HepG2 (cell line): ENCODE measurements around the gene IQSEC1. TPM values are rescaled to one million over a fixed set of nuclear protein-coding genes. Genes with fewer than 3 reads are reported as not detected.
A peak's percentile ranks its signal among the peaks of the same experiment; 100 is the strongest.

ENCODE experiments used
- BRCA1 ChIP-seq: sonication (generic); formaldehyde crosslinking; IDR thresholded peaks from 2 replicates; pipeline ENCODE4 v1.4.0; 2020; ENCODE audit warnings: missing genetic modification reagents
- DMAP1 ChIP-seq: IDR thresholded peaks from 2 replicates; pipeline ENCODE4 v1.6.1; 2016
- FOXO1 ChIP-seq: sonication (generic); formaldehyde crosslinking; IDR thresholded peaks from 2 replicates; pipeline ENCODE4 v1.4.0; 2020; ENCODE audit warnings: missing genetic modification reagents
- JUNB ChIP-seq: sonication (generic); formaldehyde crosslinking; IDR thresholded peaks from 2 replicates; pipeline ENCODE4 v1.8.0; 2022; ENCODE audit warnings: missing genetic modification reagents, mild to moderate bottlenecking, borderline replicate concordance
- NPAS2 ChIP-seq: sonication (generic); formaldehyde crosslinking; IDR thresholded peaks from 2 replicates; pipeline ENCODE4 v1.8.0; 2022; ENCODE audit warnings: mild to moderate bottlenecking, missing genetic modification reagents, borderline replicate concordance
- PRMT3 ChIP-seq: sonication (generic); formaldehyde crosslinking; IDR thresholded peaks from 2 replicates; pipeline ENCODE4 v1.8.1; 2022; ENCODE audit warnings: low read depth, mild to moderate bottlenecking, moderate library complexity, missing genetic modification reagents, borderline replicate concordance
- RXRB ChIP-seq: IDR thresholded peaks from 2 replicates; pipeline ENCODE4 v1.6.1; 2016; ENCODE audit warnings: borderline replicate concordance, missing genetic modification reagents, missing compliant biosample characterization
- SIX1 ChIP-seq: sonication (generic); formaldehyde crosslinking; IDR thresholded peaks from 2 replicates; pipeline ENCODE4 v1.4.0; 2020; ENCODE audit warnings: missing genetic modification reagents, borderline replicate concordance
- SMC3 ChIP-seq: IDR thresholded peaks from 2 replicates; pipeline ENCODE4 v1.6.1; 2011; ENCODE audit warnings: low read length, improper control_type of control experiment
- SPEN ChIP-seq: sonication (generic); formaldehyde crosslinking; IDR thresholded peaks from 2 replicates; pipeline ENCODE4 v1.5.1; 2020; ENCODE audit warnings: low read depth, mild to moderate bottlenecking, missing genetic modification reagents
- U2AF2 ChIP-seq: fragments of 200-400 bp; formaldehyde crosslinking; IDR thresholded peaks from 2 replicates; pipeline ENCODE4 v1.6.1; 2017; ENCODE audit warnings: low read depth, mild to moderate bottlenecking, low read length
- ZBTB34 ChIP-seq: sonication (generic); formaldehyde crosslinking; IDR thresholded peaks from 2 replicates; pipeline ENCODE4 v1.8.0; 2022; ENCODE audit warnings: mild to moderate bottlenecking, missing genetic modification reagents
- ZNF121 ChIP-seq: sonication (generic); formaldehyde crosslinking; IDR thresholded peaks from 2 replicates; pipeline ENCODE4 v1.5.0; 2020; ENCODE audit warnings: mild to moderate bottlenecking, missing genetic modification reagents
- ZNF24 ChIP-seq: fragments of 450-650 bp; IDR thresholded peaks from 2 replicates; pipeline ENCODE4 v1.6.1; 2017; ENCODE audit warnings: antibody characterized with exemption, mild to moderate bottlenecking
- ZNF253 ChIP-seq: sonication (generic); formaldehyde crosslinking; IDR thresholded peaks from 2 replicates; pipeline ENCODE4 v1.8.0; 2022; ENCODE audit warnings: mild to moderate bottlenecking, missing genetic modification reagents, borderline replicate concordance
- ZNF75D ChIP-seq: sonication (generic); formaldehyde crosslinking; IDR thresholded peaks from 2 replicates; pipeline ENCODE4 v1.8.1; 2023; ENCODE audit warnings: missing genetic modification reagents, mild to moderate bottlenecking, borderline replicate concordance
- ZNF781 ChIP-seq: sonication (generic); formaldehyde crosslinking; IDR thresholded peaks from 2 replicates; pipeline ENCODE4 v1.5.1; 2020; ENCODE audit warnings: borderline replicate concordance, mild to moderate bottlenecking, missing genetic modification reagents; ENCODE audit errors: not compliant biosample characterization
- ZNF850 ChIP-seq: sonication (generic); formaldehyde crosslinking; conservative IDR thresholded peaks from 2 replicates; pipeline ENCODE4 v1.9.0; 2021; ENCODE audit warnings: mild to moderate bottlenecking, missing genetic modification reagents
- polyA plus RNA-seq, 8 experiments: library from polyadenylated mRNA; depleted of rRNA in 3 of 8; stranded (reverse) in 7 of 8; unstranded in 1 of 8; fragments of >200 nt; fragmentation: Illumina TruSeq in 4 of 8; extraction: Trizol in 4 of 8; gene quantifications; 2 replicates each; pipeline versions ENCODE4 v1.2.1 to v1.2.3, GENCODE V29; 2011 to 2016; ENCODE audit warnings: low read depth in 4 of 8, missing spikeins in 1 of 8, mixed read lengths in 1 of 8; ENCODE audit not compliant: insufficient read depth in 1 of 8
- total RNA-seq, 5 experiments: library from RNA; depleted of rRNA; stranded (reverse); fragments of >200 nt; fragmentation: Illumina TruSeq; extraction: Trizol; gene quantifications; 2 replicates each; pipeline ENCODE4 v1.2.3, GENCODE V29; 2016; ENCODE audit warnings: low read depth in 1 of 5
- TF ChIP-seq, protein P1 (sequence below): sonication (generic); formaldehyde crosslinking; IDR thresholded peaks from 2 replicates; pipeline ENCODE4 v1.8.0; 2022; ENCODE audit warnings: missing genetic modification reagents, mild to moderate bottlenecking, borderline replicate concordance
- TF ChIP-seq, protein P2 (sequence below): sonication (generic); formaldehyde crosslinking; conservative IDR thresholded peaks from 2 replicates; pipeline ENCODE4 v1.4.0; 2020; ENCODE audit warnings: missing genetic modification reagents
- TF ChIP-seq, protein P3 (sequence below): sonication (generic); formaldehyde crosslinking; IDR thresholded peaks from 2 replicates; pipeline ENCODE4 v1.4.0; 2020; ENCODE audit warnings: missing genetic modification reagents

The IQSEC1 gene
- total and polyA plus RNA-seq, 2 of the 13 experiments (the other 11 are each of a cell fraction or from before 2014, with no cell fraction given): 17.4 to 20.2 TPM

DNA sequence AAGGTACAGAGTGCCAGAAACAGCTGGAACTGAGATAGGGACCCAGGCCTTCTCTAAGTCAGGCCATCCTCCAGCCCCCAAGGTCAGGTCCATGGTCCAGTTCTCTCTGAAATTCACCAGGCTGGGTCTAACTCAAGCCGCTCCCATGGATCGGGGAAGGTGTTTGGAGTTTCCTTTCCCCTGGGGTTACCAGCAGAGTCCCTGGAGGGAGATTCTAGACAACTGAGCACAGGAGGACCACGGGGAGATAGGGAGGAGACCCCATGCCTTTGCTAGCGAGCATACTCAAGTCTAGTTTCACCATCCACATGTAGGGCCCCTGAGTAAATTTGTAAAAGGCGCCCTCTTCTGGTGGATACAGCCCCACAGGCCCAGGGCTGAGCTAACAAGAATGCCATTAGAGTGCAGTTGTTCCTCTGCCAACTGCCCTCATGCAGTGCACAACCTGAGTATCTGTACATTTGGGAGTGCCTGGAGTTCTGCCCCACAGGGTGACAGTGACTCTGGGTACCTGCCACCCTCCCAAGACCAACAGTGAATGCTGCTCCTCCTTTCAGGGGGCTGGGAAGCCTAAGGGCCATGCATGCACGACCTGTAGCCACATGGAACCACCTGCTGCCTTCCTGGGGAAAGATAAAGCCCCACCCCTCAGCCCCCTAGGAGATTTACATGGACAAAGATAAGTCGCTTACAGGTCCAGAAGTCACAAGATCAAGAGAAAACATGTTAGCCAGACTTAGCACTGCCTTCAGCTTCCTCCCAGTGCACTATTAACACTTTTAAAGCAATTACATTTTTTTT, 89.0 kb downstream of the IQSEC1 start (continued):
- TF ChIP-seq SPEN (CRISPR knock-in tag) (no peak; the same call in 1 of the 2 replicates), ZNF850 (CRISPR knock-in tag) (no peak), FOXO1 (CRISPR knock-in tag) (no peak), NPAS2 (no peak), SIX1 (CRISPR knock-in tag) (no peak), DMAP1 (CRISPR knock-in tag) (peak; percentile 60; the same call in 1 of the 2 replicates), BRCA1 (no peak), ZNF121 (CRISPR knock-in tag) (no peak), ZNF24 (no peak), ZNF75D (no peak), SMC3 (peak; percentile 93), PRMT3 (CRISPR knock-in tag) (no peak), JUNB (CRISPR knock-in tag) (no peak), ZNF253 (CRISPR knock-in tag) (no peak), RXRB (CRISPR knock-in tag) (no peak), ZNF781 (CRISPR knock-in tag) (no peak), U2AF2 (no peak), ZBTB34 (CRISPR knock-in tag) (no peak)
- TF ChIP-seq, protein P1, sequence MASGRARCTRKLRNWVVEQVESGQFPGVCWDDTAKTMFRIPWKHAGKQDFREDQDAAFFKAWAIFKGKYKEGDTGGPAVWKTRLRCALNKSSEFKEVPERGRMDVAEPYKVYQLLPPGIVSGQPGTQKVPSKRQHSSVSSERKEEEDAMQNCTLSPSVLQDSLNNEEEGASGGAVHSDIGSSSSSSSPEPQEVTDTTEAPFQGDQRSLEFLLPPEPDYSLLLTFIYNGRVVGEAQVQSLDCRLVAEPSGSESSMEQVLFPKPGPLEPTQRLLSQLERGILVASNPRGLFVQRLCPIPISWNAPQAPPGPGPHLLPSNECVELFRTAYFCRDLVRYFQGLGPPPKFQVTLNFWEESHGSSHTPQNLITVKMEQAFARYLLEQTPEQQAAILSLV (CRISPR knock-in tag): no peak
- TF ChIP-seq, protein P2, sequence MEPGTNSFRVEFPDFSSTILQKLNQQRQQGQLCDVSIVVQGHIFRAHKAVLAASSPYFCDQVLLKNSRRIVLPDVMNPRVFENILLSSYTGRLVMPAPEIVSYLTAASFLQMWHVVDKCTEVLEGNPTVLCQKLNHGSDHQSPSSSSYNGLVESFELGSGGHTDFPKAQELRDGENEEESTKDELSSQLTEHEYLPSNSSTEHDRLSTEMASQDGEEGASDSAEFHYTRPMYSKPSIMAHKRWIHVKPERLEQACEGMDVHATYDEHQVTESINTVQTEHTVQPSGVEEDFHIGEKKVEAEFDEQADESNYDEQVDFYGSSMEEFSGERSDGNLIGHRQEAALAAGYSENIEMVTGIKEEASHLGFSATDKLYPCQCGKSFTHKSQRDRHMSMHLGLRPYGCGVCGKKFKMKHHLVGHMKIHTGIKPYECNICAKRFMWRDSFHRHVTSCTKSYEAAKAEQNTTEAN (CRISPR knock-in tag): no peak
- TF ChIP-seq, protein P3, sequence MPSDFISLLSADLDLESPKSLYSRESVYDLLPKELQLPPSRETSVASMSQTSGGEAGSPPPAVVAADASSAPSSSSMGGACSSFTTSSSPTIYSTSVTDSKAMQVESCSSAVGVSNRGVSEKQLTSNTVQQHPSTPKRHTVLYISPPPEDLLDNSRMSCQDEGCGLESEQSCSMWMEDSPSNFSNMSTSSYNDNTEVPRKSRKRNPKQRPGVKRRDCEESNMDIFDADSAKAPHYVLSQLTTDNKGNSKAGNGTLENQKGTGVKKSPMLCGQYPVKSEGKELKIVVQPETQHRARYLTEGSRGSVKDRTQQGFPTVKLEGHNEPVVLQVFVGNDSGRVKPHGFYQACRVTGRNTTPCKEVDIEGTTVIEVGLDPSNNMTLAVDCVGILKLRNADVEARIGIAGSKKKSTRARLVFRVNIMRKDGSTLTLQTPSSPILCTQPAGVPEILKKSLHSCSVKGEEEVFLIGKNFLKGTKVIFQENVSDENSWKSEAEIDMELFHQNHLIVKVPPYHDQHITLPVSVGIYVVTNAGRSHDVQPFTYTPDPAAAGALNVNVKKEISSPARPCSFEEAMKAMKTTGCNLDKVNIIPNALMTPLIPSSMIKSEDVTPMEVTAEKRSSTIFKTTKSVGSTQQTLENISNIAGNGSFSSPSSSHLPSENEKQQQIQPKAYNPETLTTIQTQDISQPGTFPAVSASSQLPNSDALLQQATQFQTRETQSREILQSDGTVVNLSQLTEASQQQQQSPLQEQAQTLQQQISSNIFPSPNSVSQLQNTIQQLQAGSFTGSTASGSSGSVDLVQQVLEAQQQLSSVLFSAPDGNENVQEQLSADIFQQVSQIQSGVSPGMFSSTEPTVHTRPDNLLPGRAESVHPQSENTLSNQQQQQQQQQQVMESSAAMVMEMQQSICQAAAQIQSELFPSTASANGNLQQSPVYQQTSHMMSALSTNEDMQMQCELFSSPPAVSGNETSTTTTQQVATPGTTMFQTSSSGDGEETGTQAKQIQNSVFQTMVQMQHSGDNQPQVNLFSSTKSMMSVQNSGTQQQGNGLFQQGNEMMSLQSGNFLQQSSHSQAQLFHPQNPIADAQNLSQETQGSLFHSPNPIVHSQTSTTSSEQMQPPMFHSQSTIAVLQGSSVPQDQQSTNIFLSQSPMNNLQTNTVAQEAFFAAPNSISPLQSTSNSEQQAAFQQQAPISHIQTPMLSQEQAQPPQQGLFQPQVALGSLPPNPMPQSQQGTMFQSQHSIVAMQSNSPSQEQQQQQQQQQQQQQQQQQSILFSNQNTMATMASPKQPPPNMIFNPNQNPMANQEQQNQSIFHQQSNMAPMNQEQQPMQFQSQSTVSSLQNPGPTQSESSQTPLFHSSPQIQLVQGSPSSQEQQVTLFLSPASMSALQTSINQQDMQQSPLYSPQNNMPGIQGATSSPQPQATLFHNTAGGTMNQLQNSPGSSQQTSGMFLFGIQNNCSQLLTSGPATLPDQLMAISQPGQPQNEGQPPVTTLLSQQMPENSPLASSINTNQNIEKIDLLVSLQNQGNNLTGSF (CRISPR knock-in tag): no peak
